HFF-Myc (cell line): ENCODE results near the gene HSD17B8.

Source experiments
- DNase-seq: peaks from one replicate; pipeline ENCODE4 v3.0.0-alpha.2; 2011; ENCODE audit warnings: low read depth; ENCODE audit errors: extremely low read depth
- H3K4me3 ChIP-seq: replicated peaks from 2 replicates; pipeline ENCODE4 v1.5.1; 2011; ENCODE audit warnings: low read depth, mild to moderate bottlenecking, control low read depth, low read length
- TF ChIP-seq, protein P1 (sequence below): IDR thresholded peaks from 2 replicates; pipeline ENCODE4 v1.5.1; 2012; ENCODE audit warnings: mild to moderate bottlenecking, low read depth, low read length, control low read depth; ENCODE audit errors: missing control alignments

HSD17B8 gene

DNA sequence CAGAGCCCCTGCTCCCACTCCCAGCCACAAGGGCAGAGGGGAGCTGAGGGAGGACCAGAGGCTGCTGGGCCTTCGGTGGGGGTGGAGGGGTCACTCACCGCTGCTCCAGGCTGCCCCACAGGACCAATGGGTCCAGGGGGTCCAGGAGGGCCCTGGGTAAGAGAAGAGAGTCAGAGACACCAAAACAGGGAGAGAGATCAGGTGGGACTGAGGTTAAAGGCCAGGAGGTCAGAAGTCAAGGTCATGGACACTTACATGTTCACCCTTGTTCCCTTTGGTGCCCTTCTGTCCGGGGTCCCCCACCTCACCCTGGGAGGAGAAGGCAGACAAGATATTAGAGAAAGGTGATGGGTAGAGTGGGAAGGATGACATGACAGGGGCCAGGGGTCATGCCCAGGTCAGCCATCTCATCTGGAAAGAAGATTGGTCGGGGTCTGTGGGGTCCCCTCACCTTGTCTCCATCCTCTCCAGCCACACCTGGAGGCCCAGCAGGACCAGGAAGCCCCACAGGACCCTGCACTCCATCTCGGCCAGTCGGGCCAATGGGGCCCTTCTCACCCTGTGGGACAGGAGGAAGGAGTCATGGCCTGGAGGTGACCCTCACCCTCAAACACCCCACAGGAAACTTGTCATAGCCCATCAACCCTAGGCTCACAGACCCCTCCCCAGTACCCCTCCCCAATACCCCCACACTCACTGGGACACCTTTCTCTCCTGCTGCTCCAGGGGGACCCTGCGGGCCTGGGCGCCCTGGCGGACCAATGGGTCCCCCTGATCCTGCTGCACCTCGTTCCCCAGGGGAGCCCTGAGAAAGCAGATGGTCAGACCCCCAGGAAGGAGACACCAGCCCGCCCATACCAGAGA, 33.2 kb upstream of the HSD17B8 start:
- H3K4me3 ChIP-seq, result no peak overlapping the region
- TF ChIP-seq, protein P1, sequence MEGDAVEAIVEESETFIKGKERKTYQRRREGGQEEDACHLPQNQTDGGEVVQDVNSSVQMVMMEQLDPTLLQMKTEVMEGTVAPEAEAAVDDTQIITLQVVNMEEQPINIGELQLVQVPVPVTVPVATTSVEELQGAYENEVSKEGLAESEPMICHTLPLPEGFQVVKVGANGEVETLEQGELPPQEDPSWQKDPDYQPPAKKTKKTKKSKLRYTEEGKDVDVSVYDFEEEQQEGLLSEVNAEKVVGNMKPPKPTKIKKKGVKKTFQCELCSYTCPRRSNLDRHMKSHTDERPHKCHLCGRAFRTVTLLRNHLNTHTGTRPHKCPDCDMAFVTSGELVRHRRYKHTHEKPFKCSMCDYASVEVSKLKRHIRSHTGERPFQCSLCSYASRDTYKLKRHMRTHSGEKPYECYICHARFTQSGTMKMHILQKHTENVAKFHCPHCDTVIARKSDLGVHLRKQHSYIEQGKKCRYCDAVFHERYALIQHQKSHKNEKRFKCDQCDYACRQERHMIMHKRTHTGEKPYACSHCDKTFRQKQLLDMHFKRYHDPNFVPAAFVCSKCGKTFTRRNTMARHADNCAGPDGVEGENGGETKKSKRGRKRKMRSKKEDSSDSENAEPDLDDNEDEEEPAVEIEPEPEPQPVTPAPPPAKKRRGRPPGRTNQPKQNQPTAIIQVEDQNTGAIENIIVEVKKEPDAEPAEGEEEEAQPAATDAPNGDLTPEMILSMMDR, result no peak
- DNase-seq, result no peak

DNA sequence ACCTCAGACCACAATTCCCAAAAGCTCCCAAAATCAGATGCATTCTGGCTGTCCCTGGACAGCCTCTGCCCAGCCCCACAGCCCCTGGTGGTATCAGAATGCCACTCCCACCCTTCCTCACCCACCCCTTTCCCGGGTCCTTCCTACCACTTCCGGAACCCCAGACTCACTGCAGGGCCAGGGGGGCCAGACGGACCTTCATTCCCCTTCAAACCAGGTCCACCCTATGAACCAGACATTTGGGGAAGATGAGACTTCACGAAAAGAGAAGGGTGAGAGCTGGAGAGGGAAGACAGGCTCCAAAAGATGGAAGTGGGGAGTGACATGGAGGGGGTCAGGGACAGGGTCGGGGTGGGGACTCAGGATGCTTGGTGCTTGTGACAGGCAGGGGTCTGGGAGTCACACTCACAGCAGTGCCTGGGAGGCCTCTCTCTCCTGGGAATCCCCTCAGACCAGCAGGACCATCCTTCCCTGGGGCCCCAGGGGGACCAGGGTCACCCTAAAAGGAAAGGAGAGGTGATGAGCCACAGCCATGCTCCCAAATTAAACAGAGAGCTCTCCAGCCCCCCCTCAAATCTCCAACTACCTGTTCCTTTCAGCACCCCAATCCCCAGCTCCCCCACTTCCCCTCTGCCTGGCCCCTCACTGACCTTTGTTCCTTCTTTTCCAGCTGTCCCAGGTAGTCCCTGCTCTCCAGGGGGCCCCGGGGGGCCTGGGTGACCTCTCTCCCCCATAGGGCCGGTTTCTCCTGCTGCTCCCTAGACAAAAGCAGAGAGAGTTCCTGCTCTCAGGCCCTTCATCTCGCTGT, 32.4 kb upstream of the HSD17B8 start:
- no peak overlapping the region for H3K4me3 ChIP-seq
- no peak for DNase-seq
- TF ChIP-seq, protein P1, result no peak

DNA sequence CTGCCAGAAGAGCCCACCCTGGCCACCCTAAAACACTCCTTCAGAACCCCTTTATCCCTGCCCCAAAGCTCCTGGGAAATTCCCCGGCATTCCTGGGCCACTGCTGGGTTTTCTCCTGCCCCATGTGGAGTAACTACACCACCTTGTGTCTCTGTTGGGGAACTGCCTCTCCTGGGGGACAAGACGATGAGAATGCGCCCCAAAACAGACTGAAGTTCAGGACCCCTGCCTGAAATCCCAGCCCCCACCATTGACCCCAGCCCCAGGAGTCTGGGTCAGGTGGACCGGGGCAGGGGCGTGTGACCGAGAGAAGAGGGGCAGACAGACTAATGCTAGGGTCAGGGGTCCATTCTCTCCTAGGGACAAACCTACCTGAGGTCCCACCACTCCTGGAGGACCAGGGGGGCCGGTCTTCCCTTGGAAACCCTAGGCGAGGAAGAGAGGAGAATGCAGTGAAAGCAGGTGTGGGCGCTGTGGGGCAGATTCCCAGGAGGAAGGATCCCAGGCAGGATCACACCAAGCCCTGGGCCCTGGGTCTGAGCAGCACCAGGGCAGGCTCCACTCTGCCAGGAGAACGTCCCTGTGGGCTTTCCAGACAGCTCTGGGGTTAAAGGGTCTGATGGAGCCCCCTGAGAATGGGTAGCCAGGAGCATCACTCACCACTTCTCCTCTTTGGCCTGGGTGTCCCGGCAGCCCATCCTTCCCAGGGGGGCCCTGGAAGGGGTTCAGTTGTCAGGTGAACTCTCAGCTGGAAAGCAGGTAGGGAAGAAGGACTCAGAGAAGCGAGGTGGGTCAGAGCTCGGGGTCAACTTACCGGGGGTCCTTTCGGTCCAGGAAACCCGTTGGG, 31.5 kb upstream of the HSD17B8 start:
- TF ChIP-seq, protein P1, result peak; percentile 63
- DNase-seq, result no peak

DNA sequence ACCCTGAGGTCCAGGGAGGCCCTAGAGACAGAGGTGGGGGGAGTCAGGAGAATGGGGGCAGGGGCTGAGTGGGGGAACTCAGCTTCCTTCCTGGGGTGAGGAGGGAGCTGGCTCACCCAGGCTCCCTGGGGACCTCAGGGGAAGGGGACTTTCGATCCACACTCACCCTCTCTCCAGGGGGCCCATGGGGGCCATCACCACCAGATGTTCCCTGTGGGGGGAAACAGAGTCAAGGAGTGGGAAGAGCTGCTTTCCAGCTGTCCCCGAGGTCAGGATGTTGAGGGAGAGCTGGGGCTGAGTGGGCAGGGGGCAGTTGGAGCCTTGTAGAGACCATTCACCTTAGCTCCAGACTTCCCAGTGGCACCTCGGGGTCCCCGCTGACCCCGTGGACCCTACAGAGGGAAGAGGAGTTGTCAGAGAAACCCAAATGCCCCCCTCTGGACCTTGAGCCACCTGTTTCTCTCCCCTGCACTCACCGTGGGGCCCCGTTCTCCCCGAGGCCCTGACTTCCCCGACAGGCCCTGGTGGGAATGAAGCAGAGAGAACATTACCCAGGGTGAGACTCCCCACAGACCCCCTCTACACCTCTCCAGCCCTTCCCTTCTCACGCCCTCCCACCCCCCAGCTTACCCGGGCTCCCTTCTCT, 30.8 kb upstream of the HSD17B8 start:
- no peak overlapping the region for H3K4me3 ChIP-seq
- TF ChIP-seq, protein P1, result no peak

More for the DNA sequence above, 31.5 kb upstream of the HSD17B8 start:
- H3K4me3 ChIP-seq, result no peak overlapping the region

DNA sequence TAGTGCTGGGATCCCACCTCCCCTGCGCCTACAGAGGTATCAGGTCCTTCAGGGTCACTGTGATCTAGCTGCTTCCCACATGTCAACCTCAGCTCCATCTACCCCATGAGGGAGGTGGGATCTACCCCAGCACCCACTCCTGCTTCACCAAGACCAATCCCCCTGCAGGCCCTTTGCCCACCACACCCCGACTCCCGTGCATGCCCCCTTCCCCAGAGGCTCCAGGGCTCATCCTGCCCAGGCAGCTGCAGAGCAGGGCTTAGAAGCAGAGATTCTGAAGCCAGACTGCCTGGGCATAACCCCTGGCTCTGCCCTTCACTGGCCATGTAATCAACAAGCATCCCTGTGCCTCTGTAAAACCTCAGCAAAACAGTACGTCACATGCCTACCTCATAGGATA, 29.7 kb upstream of the HSD17B8 start:
- TF ChIP-seq, protein P1, result no peak
- DNase-seq, result no peak
- H3K4me3 ChIP-seq, result no peak overlapping the region

More for the DNA sequence above, 30.8 kb upstream of the HSD17B8 start:
- DNase-seq, result no peak
